ENCODE measurements around the gene CLOCK. TPM values are rescaled to one million over a fixed set of nuclear protein-coding genes. Genes with fewer than 3 reads are reported as not detected.

The CLOCK gene
- total and polyA plus RNA-seq, 12 donors = 6.1 to 40.7 (median 31.1) TPM

DNA sequence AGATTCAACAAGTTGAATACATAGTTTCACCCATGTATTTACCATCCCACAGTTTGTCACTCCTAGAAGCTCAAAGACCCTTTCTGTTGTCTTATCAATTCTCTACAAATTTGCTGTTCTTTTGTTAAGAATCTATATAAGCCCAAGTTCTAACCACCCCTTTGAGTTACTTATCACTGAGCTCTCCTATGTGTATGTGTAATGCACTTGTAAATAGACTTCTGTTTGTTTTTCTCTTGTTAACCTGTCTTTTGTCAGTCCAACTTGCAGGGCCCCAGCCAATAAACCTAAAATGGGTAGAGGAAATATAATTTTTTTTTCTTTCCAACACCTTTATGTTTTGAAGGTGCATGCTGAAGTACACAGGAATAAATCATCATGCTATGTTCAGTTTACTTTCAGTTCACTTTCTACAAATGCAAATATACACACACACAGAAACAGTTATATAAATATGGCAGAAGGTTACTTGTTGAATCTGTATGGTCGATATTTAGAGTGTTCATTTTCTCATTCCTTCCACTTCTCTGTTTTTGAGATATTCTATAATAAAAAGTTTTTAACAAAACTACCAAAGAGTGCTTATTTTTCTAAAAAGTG lies 22.3 kb upstream of the CLOCK start:
- no peak for DNase-seq
- H3K4me1 ChIP-seq = no peaks in the 10 kb centered on the region
- H3K27me3 ChIP-seq = no peaks in the 10 kb centered on the region
- peaks cover 0 to 7% (median 0%) of the 10 kb centered on the region in 11 donors for H3K9me3 ChIP-seq
- TF ChIP-seq, protein P1, sequence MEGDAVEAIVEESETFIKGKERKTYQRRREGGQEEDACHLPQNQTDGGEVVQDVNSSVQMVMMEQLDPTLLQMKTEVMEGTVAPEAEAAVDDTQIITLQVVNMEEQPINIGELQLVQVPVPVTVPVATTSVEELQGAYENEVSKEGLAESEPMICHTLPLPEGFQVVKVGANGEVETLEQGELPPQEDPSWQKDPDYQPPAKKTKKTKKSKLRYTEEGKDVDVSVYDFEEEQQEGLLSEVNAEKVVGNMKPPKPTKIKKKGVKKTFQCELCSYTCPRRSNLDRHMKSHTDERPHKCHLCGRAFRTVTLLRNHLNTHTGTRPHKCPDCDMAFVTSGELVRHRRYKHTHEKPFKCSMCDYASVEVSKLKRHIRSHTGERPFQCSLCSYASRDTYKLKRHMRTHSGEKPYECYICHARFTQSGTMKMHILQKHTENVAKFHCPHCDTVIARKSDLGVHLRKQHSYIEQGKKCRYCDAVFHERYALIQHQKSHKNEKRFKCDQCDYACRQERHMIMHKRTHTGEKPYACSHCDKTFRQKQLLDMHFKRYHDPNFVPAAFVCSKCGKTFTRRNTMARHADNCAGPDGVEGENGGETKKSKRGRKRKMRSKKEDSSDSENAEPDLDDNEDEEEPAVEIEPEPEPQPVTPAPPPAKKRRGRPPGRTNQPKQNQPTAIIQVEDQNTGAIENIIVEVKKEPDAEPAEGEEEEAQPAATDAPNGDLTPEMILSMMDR (IDR thresholded peaks at IDR 0.05) = no peak
- ATAC-seq = no peak
- 88 to 95% methylated on average over 1 of the region's 1 CpG for WGBS, 2 donors
- intact Hi-C loops (cut with DNase I) = no loop called here
- no peak overlapping the region for H3K4me3 ChIP-seq
- no peak overlapping the region for H3K27ac ChIP-seq
- no peaks in the 10 kb centered on the region for H3K36me3 ChIP-seq

DNA sequence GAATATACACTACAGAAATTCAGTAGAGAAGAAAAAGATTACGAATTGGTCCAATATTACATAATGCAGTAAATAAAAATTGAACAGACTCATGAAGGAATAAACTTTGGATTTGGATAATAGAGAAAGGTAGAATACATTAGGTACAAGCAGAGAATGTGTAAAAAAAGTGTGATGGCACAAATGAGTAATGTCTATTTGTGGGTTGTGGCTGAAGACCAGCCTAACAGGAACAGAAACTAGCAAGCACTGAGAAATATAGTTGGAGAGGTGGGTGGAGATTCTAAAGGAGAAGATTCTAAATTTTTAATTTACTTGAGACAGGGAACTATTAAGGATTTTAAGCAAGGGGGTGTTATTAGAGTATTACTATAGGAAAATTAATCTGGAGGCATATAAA lies 15.2 kb upstream of the CLOCK start:
- TF ChIP-seq, protein P1 (IDR thresholded peaks at IDR 0.05) = no peak
- Histone ChIP-seq H3K27ac (no peak overlapping the region), H3K36me3 (no peaks in the 10 kb centered on the region), H3K4me3 (no peak overlapping the region), H3K27me3 (no peaks in the 10 kb centered on the region), H3K9me3 (no peaks in the 10 kb centered on the region), H3K4me1 (peaks cover 0 to 4% (median 0%) of the 10 kb centered on the region in 9 donors)
- no peak for ATAC-seq
- intact Hi-C loops (cut with DNase I) = no loop called here
- DNase-seq = no peak
- WGBS, 2 donors = 92 to 96% methylated on average over 1 of the region's 1 CpG

DNA sequence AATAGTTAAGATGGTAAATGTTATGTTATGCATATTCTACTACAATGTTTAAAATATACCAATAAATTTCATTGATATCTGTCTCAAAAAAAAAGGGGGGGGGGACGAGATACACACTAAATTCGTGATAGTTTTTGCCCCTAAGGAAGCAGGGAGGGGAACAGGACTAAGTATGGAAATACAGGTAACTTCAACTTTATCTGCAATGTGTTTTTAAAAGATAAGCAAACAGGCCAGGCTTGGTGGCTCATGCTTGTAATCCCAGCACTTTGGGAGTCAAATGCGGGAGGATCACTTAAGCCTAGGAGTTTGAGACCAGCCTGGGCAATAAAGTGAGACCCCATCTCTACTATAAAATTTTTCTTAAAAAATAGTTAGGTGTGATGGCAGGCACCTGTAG lies 13.4 kb upstream of the CLOCK start:
- Histone ChIP-seq H3K27me3 (no peaks in the 10 kb centered on the region), H3K27ac (no peak overlapping the region), H3K36me3 (no peaks in the 10 kb centered on the region), H3K9me3 (no peaks in the 10 kb centered on the region), H3K4me1 (peaks cover 0 to 4% (median 0%) of the 10 kb centered on the region in 9 donors), H3K4me3 (no peak overlapping the region)
- DNase-seq (no peak), ATAC-seq (no peak)
- intact Hi-C loops (cut with DNase I) = no loop called here
- TF ChIP-seq, protein P1 (IDR thresholded peaks at IDR 0.05) = no peak
- WGBS, 2 donors = 79 to 84% methylated on average over 3 of the region's 3 CpGs

DNA sequence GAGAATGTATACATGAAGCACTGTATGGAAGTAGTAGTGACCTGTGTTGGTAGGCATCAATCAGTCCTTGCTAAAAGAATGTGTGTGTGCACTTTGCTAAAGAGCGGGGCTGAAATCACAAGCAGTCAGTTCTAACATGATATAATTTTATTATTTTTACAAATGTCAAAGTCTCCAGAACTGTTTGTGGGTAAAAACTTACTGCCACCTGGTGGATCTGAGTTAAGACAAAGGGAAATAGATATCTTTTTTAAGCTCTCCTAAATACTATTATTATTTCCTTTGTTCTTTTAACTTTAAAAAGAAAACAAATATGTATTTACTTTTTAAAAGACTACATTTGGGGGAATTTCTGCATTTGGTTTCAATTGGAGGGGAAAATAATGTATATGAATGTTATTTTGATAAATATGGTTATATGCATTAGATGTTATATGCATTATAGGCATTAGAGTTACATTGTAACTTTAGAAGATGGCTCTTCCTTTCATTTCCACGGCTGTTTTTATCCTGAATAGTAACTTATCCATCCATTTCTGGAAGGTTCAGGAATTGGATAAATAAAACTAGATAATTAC lies 7.8 kb upstream of the CLOCK start:
- Histone ChIP-seq H3K36me3 (no peaks in the 10 kb centered on the region), H3K27me3 (peaks cover 0 to 3% (median 0%) of the 10 kb centered on the region in 7 donors), H3K4me3 (no peak overlapping the region), H3K4me1 (peaks cover 0 to 4% (median 0%) of the 10 kb centered on the region in 9 donors), H3K9me3 (no peaks in the 10 kb centered on the region), H3K27ac (no peak overlapping the region)
- TF ChIP-seq, protein P1 (IDR thresholded peaks at IDR 0.05) = peak; percentile 10 to 66 (median 51)
- 39 to 59% methylated on average over 2 of the region's 2 CpGs for WGBS, 2 donors
- intact Hi-C loops (cut with DNase I) = loop anchor here in 5 of 10 donors (5.0 to 10.0 kb wide), 3 partner anchors 207 to 580 kb away; partner anchors contain the start of gene SRD5A3 (in 4 of the 5)
- DNase-seq = no peak
- peak in 2 of 8 donors; percentile 39 to 48 for ATAC-seq
